T follicular helper cell (primary cell): ENCODE measurements around the gene MARCHF5.
"Not testable (repeated sequence)": the region's sequence is repeated elsewhere in the genome, so short reads cannot be mapped to it uniquely, and the experiment has no call there.

Experiments
- DNase-seq: peaks from one replicate; pipeline ENCODE4 v3.0.0-alpha.2; 2020; ENCODE audit warnings: low read depth

Gene MARCHF5

GRCh38 chr10:92387289-92387940 is 96.4 kb downstream of the MARCHF5 start:
- DNase-seq = no peak

GRCh38 chr10:92393173-92393572 is 102.2 kb downstream of the MARCHF5 start:
- DNase-seq = not testable (repeated sequence)

- no peak for DNase-seq
These were observed 104.3 kb downstream of the MARCHF5 start for GRCh38 chr10:92395271-92395670.

- not testable (repeated sequence) for DNase-seq
These were observed 111.3 kb downstream of the MARCHF5 start for GRCh38 chr10:92402234-92402633.
